H9 (cell line): ENCODE measurements around the gene NBDY. TPM values are rescaled to one million over a fixed set of nuclear protein-coding genes. Genes with fewer than 3 reads are reported as not detected.

Source experiments
- DNase-seq: peaks from one replicate; pipeline ENCODE4 v3.0.0-alpha.2; 2017
- H2AFZ ChIP-seq: one replicate; pipeline ENCODE4 v1.6.1; 2013; ENCODE audit warnings: mild to moderate bottlenecking, low read length, control low read depth, moderate library complexity
- H2AK5ac ChIP-seq: 2 replicates; pipeline ENCODE4 v1.6.1; 2013; ENCODE audit warnings: low read length, control low read depth, mixed read lengths; ENCODE audit not compliant: insufficient read length
- H2BK120ac ChIP-seq: one replicate; pipeline ENCODE4 v1.6.1; 2013; ENCODE audit warnings: low read depth, mild to moderate bottlenecking, low read length, control low read depth, inconsistent platforms; ENCODE audit not compliant: poor library complexity, severe bottlenecking
- H2BK12ac ChIP-seq: 2 replicates; pipeline ENCODE4 v1.6.1; 2013; ENCODE audit warnings: low read length, control low read depth, mixed read lengths, low read depth; ENCODE audit not compliant: insufficient read length
- H2BK15ac ChIP-seq: 2 replicates; pipeline ENCODE4 v1.6.1; 2013; ENCODE audit warnings: low read depth, low read length, control low read depth
- H2BK20ac ChIP-seq: one replicate; pipeline ENCODE4 v1.6.1; 2013; ENCODE audit warnings: low read depth, mild to moderate bottlenecking, low read length, control low read depth, inconsistent platforms; ENCODE audit not compliant: poor library complexity, severe bottlenecking
- H2BK5ac ChIP-seq: 2 replicates; pipeline ENCODE4 v1.6.1; 2013; ENCODE audit warnings: low read length, control low read depth, mixed read lengths; ENCODE audit not compliant: insufficient read length
- H3K14ac ChIP-seq: 2 replicates; pipeline ENCODE4 v1.6.1; 2013; ENCODE audit warnings: low read length, control low read depth; ENCODE audit not compliant: insufficient read depth
- H3K18ac ChIP-seq: 2 replicates; pipeline ENCODE4 v1.6.1; 2013; ENCODE audit warnings: low read depth, mild to moderate bottlenecking, mixed read lengths, low read length, control low read depth; ENCODE audit not compliant: insufficient read length
- H3K23ac ChIP-seq: 2 replicates; pipeline ENCODE4 v1.6.1; 2013; ENCODE audit warnings: low read length, control low read depth, mixed read lengths, low read depth; ENCODE audit not compliant: insufficient read length
- H3K23me2 ChIP-seq: 2 replicates; pipeline ENCODE4 v1.6.1; 2013; ENCODE audit warnings: low read depth, mild to moderate bottlenecking, mixed read lengths, low read length, control low read depth; ENCODE audit not compliant: insufficient read length, poor library complexity, severe bottlenecking
- H3K27ac ChIP-seq: 2 replicates; pipeline ENCODE4 v1.5.1; 2013; ENCODE audit warnings: low read length, control low read depth, mixed read lengths, low read depth; ENCODE audit not compliant: insufficient read length
- H3K27me3 ChIP-seq: 2 replicates; pipeline ENCODE4 v1.6.1; 2013; ENCODE audit warnings: low read length, control low read depth, inconsistent platforms; ENCODE audit not compliant: insufficient read depth
- H3K4ac ChIP-seq: 2 replicates; pipeline ENCODE4 v1.6.1; 2013; ENCODE audit warnings: low read depth, mild to moderate bottlenecking, control low read depth, inconsistent platforms, low read length, moderate library complexity
- H3K4me1 ChIP-seq: 2 replicates; pipeline ENCODE4 v1.6.1; 2013; ENCODE audit warnings: low read length, control low read depth, inconsistent platforms; ENCODE audit not compliant: insufficient read depth
- H3K4me2 ChIP-seq: 2 replicates; pipeline ENCODE4 v1.6.1; 2013; ENCODE audit warnings: low read length, control low read depth, mixed read lengths; ENCODE audit not compliant: insufficient read length, insufficient read depth
- H3K56ac ChIP-seq: 2 replicates; pipeline ENCODE4 v1.6.1; 2013; ENCODE audit warnings: low read depth, mild to moderate bottlenecking, mixed read lengths, low read length, control low read depth; ENCODE audit not compliant: insufficient read length
- H3K79me1 ChIP-seq: 2 replicates; pipeline ENCODE4 v1.6.1; 2013; ENCODE audit warnings: low read depth, mild to moderate bottlenecking, moderate library complexity, low read length, control low read depth, inconsistent platforms; ENCODE audit not compliant: insufficient read depth, poor library complexity, severe bottlenecking
- H3K79me2 ChIP-seq: 2 replicates; pipeline ENCODE4 v1.6.1; 2013; ENCODE audit warnings: low read length, control low read depth, inconsistent platforms; ENCODE audit not compliant: insufficient read depth
- H3K9ac ChIP-seq: 2 replicates; pipeline ENCODE4 v1.6.1; 2013; ENCODE audit warnings: low read length, control low read depth, mixed read lengths; ENCODE audit not compliant: insufficient read length; ENCODE audit errors: extremely low read depth
- H3K9me3 ChIP-seq: one replicate; pipeline ENCODE4 v1.6.1; 2013; ENCODE audit warnings: low read depth, low read length, inconsistent platforms; ENCODE audit not compliant: control insufficient read depth
- H3T11ph ChIP-seq: one replicate; pipeline ENCODE4 v1.6.1; 2013; ENCODE audit warnings: mild to moderate bottlenecking, low read length, control low read depth, inconsistent platforms
- H4K20me1 ChIP-seq: one replicate; pipeline ENCODE4 v1.6.1; 2013; ENCODE audit not compliant: control insufficient read depth, insufficient read length, insufficient read depth
- H4K5ac ChIP-seq: 2 replicates; pipeline ENCODE4 v1.6.1; 2013; ENCODE audit warnings: low read depth, mild to moderate bottlenecking, mixed read lengths, low read length, control low read depth; ENCODE audit not compliant: insufficient read length
- H4K8ac ChIP-seq: replicated peaks from 2 replicates; pipeline ENCODE4 v1.6.1; 2013; ENCODE audit warnings: low read length, control low read depth, mixed read lengths, low read depth; ENCODE audit not compliant: insufficient read length
- H4K91ac ChIP-seq: 2 replicates; pipeline ENCODE4 v1.6.1; 2013; ENCODE audit warnings: low read depth, mild to moderate bottlenecking, moderate library complexity, mixed read lengths, low read length, control low read depth; ENCODE audit not compliant: insufficient read length
- H3K27ac Mint-ChIP-seq, 3 experiments: 2 replicates in 2 of 3; 3 replicates in 1 of 3; pipeline ENCODE4 v1.8.0; 2020 to 2021; ENCODE audit warnings: mixed read lengths in 3 of 3, mild to moderate bottlenecking in 1 of 3, moderate library complexity in 1 of 3
- H3K27me3 Mint-ChIP-seq: 2 replicates; pipeline ENCODE4 v1.8.0; 2021; ENCODE audit warnings: low read depth, mild to moderate bottlenecking, moderate library complexity, mixed read lengths
- H3K36me3 Mint-ChIP-seq, 3 experiments: 2 replicates in 2 of 3; 3 replicates in 1 of 3; pipeline ENCODE4 v1.8.0; 2020 to 2021; ENCODE audit warnings: low read depth in 3 of 3, mixed read lengths in 3 of 3; ENCODE audit not compliant: insufficient read depth in 1 of 3
- H3K4me1 Mint-ChIP-seq, 2 experiments: 2 replicates each; pipeline ENCODE4 v1.8.0; 2020; ENCODE audit warnings: mixed read lengths in 2 of 2
- H3K4me3 Mint-ChIP-seq, 2 experiments: 2 replicates in 1 of 2; 3 replicates in 1 of 2; pipeline ENCODE4 v1.8.0; 2020 to 2021; ENCODE audit warnings: mild to moderate bottlenecking in 2 of 2, mixed read lengths in 2 of 2, moderate library complexity in 1 of 2
- H3K9me3 Mint-ChIP-seq, 2 experiments: 2 replicates in 1 of 2; 3 replicates in 1 of 2; pipeline ENCODE4 v1.8.0; 2020; ENCODE audit warnings: mild to moderate bottlenecking in 2 of 2, mixed read lengths in 2 of 2, moderate library complexity in 1 of 2
- CTCF ChIP-seq: fragments of 200-600 bp; sonication (generic); conservative IDR thresholded peaks from 3 replicates; pipeline ENCODE4 v1.8.0; 2021; ENCODE audit warnings: antibody characterized with exemption, mild to moderate bottlenecking
- WGBS: extraction: QIAGEN DNeasy Blood & Tissue Kit; methylation state at CpG from one replicate; pipeline ENCODE4 v1.1.7; 2013; ENCODE audit warnings: missing lambda C conversion rate, low lambda C conversion rate, mixed read lengths; ENCODE audit not compliant: insufficient read length; ENCODE audit errors: extremely low coverage; 5-methylcytosine and 5-hydroxymethylcytosine counted together
- total RNA-seq: library from RNA; stranded (reverse); gene quantifications from 2 replicates; pipeline ENCODE4 v1.2.1, GENCODE V29; 2021

The NBDY gene
- total RNA-seq, 1 experiment from 2014 or later, result 62.5 TPM

GRCh38 chrX:56787734-56788152, 58.7 kb downstream of the NBDY start:
- H2AK5ac ChIP-seq, result no peak overlapping the region
- no peaks in the 10 kb centered on the region for H3K23me2 ChIP-seq
- H2BK12ac ChIP-seq, result no peak overlapping the region
- H3K27me3 ChIP-seq, result no peaks in the 10 kb centered on the region
- no peak for TF ChIP-seq CTCF
- H4K91ac ChIP-seq, result no peak overlapping the region
- no peak overlapping the region for H3K14ac ChIP-seq
- H3K4me2 ChIP-seq, result no peak overlapping the region
- H3T11ph ChIP-seq, result no peak overlapping the region
- Mint-ChIP-seq H3K4me1 (peaks cover 2 to 5% of the 10 kb centered on the region in 2 experiments; a peak in 3 of 4 replicates), H3K27ac (no peak overlapping the region), H3K27me3 (peaks cover 3% of the 10 kb centered on the region), H3K4me3 (no peak overlapping the region), H3K9me3 (peaks cover 70 to 83% of the 10 kb centered on the region in 2 experiments), H3K36me3 (peaks cover 36 to 54% (median 51%) of the 10 kb centered on the region in 3 experiments)
- H4K20me1 ChIP-seq, result no peaks in the 10 kb centered on the region
- no peaks in the 10 kb centered on the region for H3K4me1 ChIP-seq
- no peak overlapping the region for H3K56ac ChIP-seq
- H4K8ac ChIP-seq, result no peak overlapping the region
- H2BK20ac ChIP-seq, result no peak overlapping the region
- no peak overlapping the region for H3K18ac ChIP-seq
- H2BK15ac ChIP-seq, result no peak overlapping the region
- no peak for DNase-seq
- no peak overlapping the region for H2AFZ ChIP-seq
- no peak overlapping the region for H4K5ac ChIP-seq
- no peak overlapping the region for H3K23ac ChIP-seq
- no peak overlapping the region for H3K9ac ChIP-seq
- no peaks in the 10 kb centered on the region for H3K79me2 ChIP-seq
- H2BK5ac ChIP-seq, result no peak overlapping the region
- no peaks in the 10 kb centered on the region for H3K9me3 ChIP-seq
- no CpG with 5 or more reads among the region's 5 CpGs for WGBS
- H2BK120ac ChIP-seq, result no peak overlapping the region
- no peak overlapping the region for H3K27ac ChIP-seq
- no peaks in the 10 kb centered on the region for H3K79me1 ChIP-seq
- no peak overlapping the region for H3K4ac ChIP-seq
